ENCODE measurements around the gene MARCKSL1. TPM values are rescaled to one million over a fixed set of nuclear protein-coding genes. Genes with fewer than 3 reads are reported as not detected.

The MARCKSL1 gene
- polyA plus RNA-seq, 3 donors: 13.9 to 150 (median 40.3) TPM

DNA sequence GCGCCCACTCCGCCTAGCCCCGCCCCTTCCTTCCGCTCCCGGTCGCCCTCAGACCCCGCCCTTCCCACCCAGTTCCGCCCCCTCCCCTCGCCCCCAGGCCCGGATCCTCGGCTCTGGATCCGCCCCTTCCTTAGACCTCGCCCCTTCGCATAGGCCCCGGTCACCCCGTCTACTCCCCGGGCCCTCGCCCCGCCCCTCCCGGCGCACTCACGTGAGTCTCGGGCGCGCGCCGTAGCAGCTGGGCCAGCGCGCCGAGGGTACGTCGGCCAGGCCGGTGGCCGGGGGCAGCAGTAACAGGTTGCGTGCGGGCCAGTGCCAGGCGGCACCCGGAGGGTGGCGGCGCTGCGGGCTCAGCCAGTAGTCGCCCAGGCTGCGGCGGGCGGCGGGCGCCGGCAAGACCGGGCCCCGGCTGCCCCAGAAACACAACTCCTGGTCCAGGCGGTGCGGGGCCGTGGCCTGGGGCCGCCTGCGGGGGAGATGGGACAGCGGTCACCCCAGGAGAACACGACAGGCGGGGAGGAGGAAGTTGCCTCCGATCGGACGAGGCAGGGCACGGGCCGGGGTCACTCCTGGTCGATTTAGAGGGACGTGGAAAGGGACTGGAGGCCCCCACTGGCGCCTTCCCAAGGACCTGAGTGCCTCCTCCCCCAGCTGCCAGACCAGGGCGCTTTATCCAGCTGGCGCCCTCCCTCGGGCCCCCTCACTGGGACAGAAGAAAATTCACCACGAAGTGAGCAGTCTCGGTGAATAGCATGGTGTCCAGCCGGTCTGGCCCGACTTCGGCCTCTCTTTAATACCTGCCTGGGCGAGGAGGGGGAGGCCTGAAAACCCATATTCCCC is 15.6 kb upstream of the MARCKSL1 start:
- peak; percentile 89 to 95 (median 92) for DNase-seq
- H3K4me1 ChIP-seq (ENCODE audit: control insufficient read depth in 1 of 2, insufficient read depth in 2 of 2, low read length in 2 of 2): peaks cover 58 to 65% of the 10 kb centered on the region in 2 donors
- Mint-ChIP-seq H3K9me3 (peaks cover 2 to 9% (median 4%) of the 10 kb centered on the region in 7 donors), H3K4me3 (peak overlapping the region; percentile 79 to 86), H3K27ac (peak overlapping the region; percentile 61 to 97 (median 91)), H3K4me1 (peaks cover 62% of the 10 kb centered on the region), H3K36me3 (peaks cover 8 to 26% of the 10 kb centered on the region in 2 donors), H3K27me3 (ENCODE audit: low read depth in 3 of 3) (peaks cover 30 to 34% (median 31%) of the 10 kb centered on the region in 3 donors)
- H3K4me3 ChIP-seq (replicated peaks in 1 of 3; ENCODE audit: low read depth in 2 of 3, low read length in 3 of 3): peak overlapping the region; percentile 36 to 74 (median 41)
- no peaks in the 10 kb centered on the region for H3K79me2 ChIP-seq (ENCODE audit: insufficient read depth, low read length)
- TF ChIP-seq, protein P1, sequence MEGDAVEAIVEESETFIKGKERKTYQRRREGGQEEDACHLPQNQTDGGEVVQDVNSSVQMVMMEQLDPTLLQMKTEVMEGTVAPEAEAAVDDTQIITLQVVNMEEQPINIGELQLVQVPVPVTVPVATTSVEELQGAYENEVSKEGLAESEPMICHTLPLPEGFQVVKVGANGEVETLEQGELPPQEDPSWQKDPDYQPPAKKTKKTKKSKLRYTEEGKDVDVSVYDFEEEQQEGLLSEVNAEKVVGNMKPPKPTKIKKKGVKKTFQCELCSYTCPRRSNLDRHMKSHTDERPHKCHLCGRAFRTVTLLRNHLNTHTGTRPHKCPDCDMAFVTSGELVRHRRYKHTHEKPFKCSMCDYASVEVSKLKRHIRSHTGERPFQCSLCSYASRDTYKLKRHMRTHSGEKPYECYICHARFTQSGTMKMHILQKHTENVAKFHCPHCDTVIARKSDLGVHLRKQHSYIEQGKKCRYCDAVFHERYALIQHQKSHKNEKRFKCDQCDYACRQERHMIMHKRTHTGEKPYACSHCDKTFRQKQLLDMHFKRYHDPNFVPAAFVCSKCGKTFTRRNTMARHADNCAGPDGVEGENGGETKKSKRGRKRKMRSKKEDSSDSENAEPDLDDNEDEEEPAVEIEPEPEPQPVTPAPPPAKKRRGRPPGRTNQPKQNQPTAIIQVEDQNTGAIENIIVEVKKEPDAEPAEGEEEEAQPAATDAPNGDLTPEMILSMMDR (IDR thresholded peaks at IDR 0.05): peak; percentile 4
- H3K4me2 ChIP-seq (replicated peaks; ENCODE audit: extremely low read depth, low read length, poor library complexity, severe bottlenecking): peak overlapping the region; percentile 79
- H4K20me1 ChIP-seq (ENCODE audit: insufficient read depth, low read length): no peaks in the 10 kb centered on the region
- no peaks in the 10 kb centered on the region for H3K36me3 ChIP-seq (replicated peaks in 1 of 2; ENCODE audit: control insufficient read depth in 1 of 2, insufficient read depth in 2 of 2, low read length in 2 of 2)
- peak overlapping the region; percentile 76 for H2AFZ ChIP-seq (ENCODE audit: insufficient read depth, low read depth, low read length, poor library complexity, severe bottlenecking)
- H3K9ac ChIP-seq (ENCODE audit: insufficient read depth, low read length, poor library complexity, severe bottlenecking): peak overlapping the region; percentile 89
- WGBS (ENCODE audit: insufficient coverage): 3% methylated on average over 67 of the region's 75 CpGs
- H3K27ac ChIP-seq (ENCODE audit: low read depth in 1 of 2, low read length in 2 of 2): peak overlapping the region; percentile 63 to 88
- H3K9me3 ChIP-seq (replicated peaks in 1 of 2; ENCODE audit: control insufficient read depth in 1 of 2, insufficient read depth in 1 of 2, low read length in 2 of 2): peaks cover 0 to 5% of the 10 kb centered on the region in 2 donors
- H3K27me3 ChIP-seq (ENCODE audit: control insufficient read depth in 2 of 2, insufficient read depth in 2 of 2, low read length in 2 of 2): peaks cover 3 to 15% of the 10 kb centered on the region in 2 donors
- intact Hi-C loops (cut with micrococcal nuclease): loop anchor here (1.0 to 5.0 kb wide), 3 partner anchors 12 to 41 kb away; partner anchors contain the start of genes BSDC1 (in 1 of the 2) and MARCKSL1 (in 1 of the 2)

DNA sequence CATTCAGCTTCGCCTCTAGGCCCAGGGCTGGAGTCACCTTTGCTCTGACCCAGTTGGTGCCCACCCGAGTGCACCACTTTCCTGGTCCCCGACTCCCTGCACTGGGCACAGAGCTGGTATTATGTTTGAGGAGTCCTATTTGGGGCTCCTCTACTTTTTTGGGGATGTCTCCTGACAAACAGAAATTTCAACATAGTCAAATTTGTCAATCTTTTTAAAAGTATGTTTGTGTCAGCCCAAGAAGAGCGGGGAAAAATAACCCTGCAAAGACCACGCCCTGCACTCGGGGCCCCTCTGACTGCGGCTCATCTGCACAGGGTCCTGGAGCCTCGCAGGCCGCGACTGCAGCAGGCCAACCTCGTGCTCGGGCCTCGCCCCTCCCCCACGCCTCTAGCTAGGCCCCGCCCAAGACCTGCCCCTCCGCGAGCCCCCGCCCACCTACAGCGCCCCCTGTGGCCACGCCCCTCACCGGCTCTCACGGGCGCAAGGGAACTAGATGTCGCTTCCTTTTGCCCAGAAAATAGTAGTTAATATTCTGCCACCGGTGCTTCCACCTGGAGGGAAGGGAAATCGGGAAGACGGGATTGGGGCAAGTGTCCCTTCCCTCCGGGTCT is 14.9 kb upstream of the MARCKSL1 start:
- no peaks in the 10 kb centered on the region for H4K20me1 ChIP-seq (ENCODE audit: insufficient read depth, low read length)
- H3K27me3 ChIP-seq (ENCODE audit: control insufficient read depth in 2 of 2, insufficient read depth in 2 of 2, low read length in 2 of 2): peaks cover 6 to 22% of the 10 kb centered on the region in 2 donors
- Mint-ChIP-seq H3K4me3 (peak overlapping the region; percentile 79 to 86), H3K4me1 (peaks cover 64% of the 10 kb centered on the region), H3K36me3 (peaks cover 8 to 26% of the 10 kb centered on the region in 2 donors), H3K9me3 (peaks cover 2 to 9% (median 4%) of the 10 kb centered on the region in 7 donors), H3K27ac (peak overlapping the region; percentile 61 to 97 (median 91)), H3K27me3 (ENCODE audit: low read depth in 3 of 3) (peaks cover 35 to 38% (median 36%) of the 10 kb centered on the region in 3 donors)
- H3K4me2 ChIP-seq (replicated peaks; ENCODE audit: extremely low read depth, low read length, poor library complexity, severe bottlenecking): peak overlapping the region; percentile 79
- TF ChIP-seq, protein P1 (IDR thresholded peaks at IDR 0.05): peak; percentile 76
- H3K27ac ChIP-seq (ENCODE audit: low read depth in 1 of 2, low read length in 2 of 2): peak overlapping the region; percentile 48 to 88
- no peaks in the 10 kb centered on the region for H3K79me2 ChIP-seq (ENCODE audit: insufficient read depth, low read length)
- no peak overlapping the region for H2AFZ ChIP-seq (ENCODE audit: insufficient read depth, low read depth, low read length, poor library complexity, severe bottlenecking)
- H3K4me1 ChIP-seq (ENCODE audit: control insufficient read depth in 1 of 2, insufficient read depth in 2 of 2, low read length in 2 of 2): peaks cover 58 to 65% of the 10 kb centered on the region in 2 donors
- WGBS (ENCODE audit: insufficient coverage): 20% methylated on average over 10 of the region's 28 CpGs
- peaks cover 0 to 5% of the 10 kb centered on the region in 2 donors for H3K9me3 ChIP-seq (replicated peaks in 1 of 2; ENCODE audit: control insufficient read depth in 1 of 2, insufficient read depth in 1 of 2, low read length in 2 of 2)
- H3K36me3 ChIP-seq (replicated peaks in 1 of 2; ENCODE audit: control insufficient read depth in 1 of 2, insufficient read depth in 2 of 2, low read length in 2 of 2): no peaks in the 10 kb centered on the region
- H3K9ac ChIP-seq (ENCODE audit: insufficient read depth, low read length, poor library complexity, severe bottlenecking): peak overlapping the region; percentile 89
- intact Hi-C loops (cut with micrococcal nuclease): loop anchor here (1.0 to 5.0 kb wide), 3 partner anchors 12 to 41 kb away; partner anchors contain the start of genes BSDC1 (in 1 of the 2) and MARCKSL1 (in 1 of the 2)
- peak overlapping the region; percentile 36 to 74 (median 36) for H3K4me3 ChIP-seq (replicated peaks in 1 of 3; ENCODE audit: low read depth in 2 of 3, low read length in 3 of 3)
- peak; percentile 56 to 75 (median 71) for DNase-seq
